Esophagus squamous epithelium (tissue), 4 donors: ENCODE measurements around the gene CARM1.

Source experiments
- CTCF ChIP-seq, 6 experiments: fragments of 450-650 bp in 4 of 6; fragments of 200-600 bp in 2 of 6; sonication (generic) in 2 of 6; IDR thresholded peaks; one replicate each; pipeline ENCODE4 v1.5.1; 2016 to 2019; ENCODE audit warnings: antibody characterized with exemption in 6 of 6, mild to moderate bottlenecking in 4 of 6, moderate library complexity in 4 of 6
- POLR2A ChIP-seq, 4 donors: fragments of 450-650 bp; IDR thresholded peaks; one replicate each; pipeline ENCODE4 v1.6.1; 2017; ENCODE audit warnings: antibody characterized with exemption in 4 of 4, mild to moderate bottlenecking in 4 of 4, moderate library complexity in 3 of 4

- TF ChIP-seq CTCF (IDR thresholded peaks at IDR 0.05) (no peak), POLR2A (IDR thresholded peaks at IDR 0.05) (no peak)
These were observed 20.7 kb upstream of the CARM1 start for GRCh38 chr19:10850631-10851030.
